NOMO-1 (cell line): ENCODE measurements around the gene EVA1B.

ENCODE experiments used
- DNase-seq, 2 experiments: peaks; one replicate each; lab custom pipeline; 2025; ENCODE audit not compliant: unreplicated experiment in 2 of 2; lab: John Stamatoyannopoulos, UW

The EVA1B gene, protein sequence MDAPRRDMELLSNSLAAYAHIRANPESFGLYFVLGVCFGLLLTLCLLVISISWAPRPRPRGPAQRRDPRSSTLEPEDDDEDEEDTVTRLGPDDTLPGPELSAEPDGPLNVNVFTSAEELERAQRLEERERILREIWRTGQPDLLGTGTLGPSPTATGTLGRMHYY

DNA sequence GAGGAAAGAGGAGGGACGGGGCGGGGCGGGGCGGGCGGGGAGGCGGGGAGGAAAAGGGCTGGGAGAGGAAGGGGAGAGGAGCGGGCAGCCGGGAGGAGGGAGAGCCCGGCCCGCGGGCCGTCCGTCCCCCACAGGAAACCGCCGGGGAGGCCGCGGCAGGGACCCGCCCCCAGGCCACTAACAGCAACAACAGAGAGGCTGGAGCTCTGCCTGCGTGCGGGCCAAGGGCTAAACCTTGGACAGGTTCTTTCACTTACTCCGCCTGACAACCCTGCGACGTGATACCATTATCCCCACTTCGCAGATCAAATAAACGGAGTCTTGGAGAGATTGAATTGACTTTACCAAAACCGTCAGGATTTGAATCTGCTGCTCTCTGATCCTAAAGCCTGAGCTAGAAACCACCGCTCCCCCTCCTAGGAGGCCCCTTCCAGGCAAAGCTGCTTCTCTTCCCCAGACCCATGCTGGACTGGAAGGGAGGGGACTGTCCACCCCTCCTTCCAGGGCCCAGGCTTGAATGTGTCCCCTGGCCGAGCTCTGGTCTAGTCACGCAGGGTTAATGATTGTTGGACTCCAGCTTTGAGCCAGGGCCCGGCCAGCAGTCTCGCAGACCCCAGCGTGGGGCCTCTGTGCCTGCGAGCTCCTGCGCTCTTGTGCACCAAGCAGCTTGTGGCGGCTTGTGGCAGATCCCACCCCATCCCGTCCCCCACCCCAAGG is at the start of gene EVA1B:
TSS of gene EVA1B (minus strand) at position 10 of the 717 bp plus-strand sequence. CDS start 608 bp downstream, outside the sequence.
- DNase-seq, result peak; percentile 49 to 59

DNA sequence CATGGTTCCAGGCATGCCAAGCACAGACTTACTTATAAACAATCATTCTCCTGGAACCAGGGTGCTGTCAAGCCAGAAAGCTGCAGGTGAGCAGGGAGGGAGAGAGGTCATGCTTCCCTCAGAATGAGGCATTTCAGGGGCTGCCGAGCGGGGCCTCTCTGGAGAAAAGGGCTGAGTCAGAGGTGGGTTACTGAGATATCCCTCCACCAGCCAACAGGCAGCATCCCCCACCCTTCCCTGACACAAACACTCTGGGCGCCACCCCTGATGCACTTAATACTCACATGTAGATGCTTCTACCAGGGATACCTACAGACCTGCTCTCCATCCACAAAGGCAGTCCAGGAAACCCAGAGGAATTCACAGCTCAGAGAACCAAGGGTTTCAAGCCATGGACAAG is 49.2 kb upstream of the EVA1B start:
- no peak for DNase-seq

DNA sequence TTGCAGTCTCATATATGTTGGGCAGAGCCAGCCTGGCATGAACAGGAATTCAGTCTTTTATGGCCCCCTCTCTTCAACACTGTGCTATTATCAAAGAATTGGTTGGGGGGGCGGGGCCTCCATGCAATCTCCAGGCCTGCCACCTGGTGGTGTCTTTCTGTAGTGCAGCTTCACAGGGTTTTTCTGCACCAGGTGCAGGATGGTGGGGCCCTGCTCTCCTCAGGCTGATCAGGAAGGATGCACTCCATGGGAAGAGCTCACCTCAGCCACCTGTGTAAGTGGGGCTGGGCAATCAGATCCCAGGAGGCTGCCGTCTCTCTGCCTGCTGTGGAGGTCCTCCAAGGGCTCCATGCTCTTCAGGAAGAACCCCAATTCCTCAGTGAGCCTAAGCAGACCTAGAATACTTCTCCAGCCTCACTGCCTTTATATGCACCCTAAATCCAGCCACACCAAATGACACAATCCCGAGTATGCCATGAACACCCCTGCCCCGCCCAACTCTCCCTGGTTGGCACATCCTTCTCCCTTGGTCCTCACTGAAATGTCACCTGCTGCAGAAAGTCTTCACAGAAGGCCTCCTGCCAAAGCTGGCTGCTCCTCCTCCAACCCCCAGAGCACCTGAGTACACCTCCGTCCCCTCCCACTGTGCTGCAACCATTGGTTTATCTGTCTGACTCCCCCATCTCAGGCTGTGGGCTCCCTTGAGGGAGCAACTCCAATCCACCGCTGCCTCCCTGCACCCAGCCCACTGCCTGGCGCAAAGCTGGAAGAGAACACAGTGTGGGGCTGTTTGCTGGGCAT is 45.8 kb upstream of the EVA1B start:
- DNase-seq, result peak; percentile 50 to 55

DNA sequence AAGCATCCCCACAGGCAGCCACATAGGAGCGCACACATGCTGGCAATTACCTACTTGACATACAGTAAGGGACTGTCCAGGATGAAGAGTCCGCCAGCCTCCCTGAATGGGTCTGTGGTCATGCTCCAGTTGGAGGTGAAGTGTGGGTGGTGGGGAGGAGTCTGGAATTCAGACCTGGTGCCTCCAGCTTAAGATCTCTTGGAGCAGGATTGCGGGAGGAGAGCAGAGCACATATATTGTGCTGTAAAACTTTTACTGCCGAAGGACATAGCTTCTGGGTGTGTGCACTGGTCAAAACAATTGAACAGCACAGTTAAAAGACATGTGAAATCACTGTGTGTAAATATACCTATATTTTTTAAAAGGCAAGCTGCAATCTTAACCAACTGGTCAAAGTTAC is 44.4 kb upstream of the EVA1B start:
- DNase-seq, result no peak

DNA sequence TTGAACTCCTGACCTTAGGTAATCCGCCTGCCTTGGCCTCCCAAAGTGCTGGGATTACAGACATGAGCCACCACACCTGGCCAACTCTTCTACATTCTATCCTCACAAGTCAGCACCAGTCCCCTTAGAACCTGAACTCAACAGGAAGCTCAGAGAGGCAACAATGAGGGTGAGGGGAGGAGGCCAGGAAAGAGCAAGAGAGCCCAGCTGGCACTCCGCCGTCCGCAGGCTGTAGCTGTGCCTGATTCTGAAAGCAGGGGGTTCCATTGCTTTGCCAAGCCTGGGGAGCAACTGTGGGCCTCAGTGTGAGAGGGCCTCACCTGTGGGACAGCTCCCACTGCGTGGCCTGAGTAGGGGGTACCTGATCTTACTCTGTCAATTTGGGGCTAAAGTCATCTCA is 43.6 kb upstream of the EVA1B start:
- DNase-seq, result no peak

DNA sequence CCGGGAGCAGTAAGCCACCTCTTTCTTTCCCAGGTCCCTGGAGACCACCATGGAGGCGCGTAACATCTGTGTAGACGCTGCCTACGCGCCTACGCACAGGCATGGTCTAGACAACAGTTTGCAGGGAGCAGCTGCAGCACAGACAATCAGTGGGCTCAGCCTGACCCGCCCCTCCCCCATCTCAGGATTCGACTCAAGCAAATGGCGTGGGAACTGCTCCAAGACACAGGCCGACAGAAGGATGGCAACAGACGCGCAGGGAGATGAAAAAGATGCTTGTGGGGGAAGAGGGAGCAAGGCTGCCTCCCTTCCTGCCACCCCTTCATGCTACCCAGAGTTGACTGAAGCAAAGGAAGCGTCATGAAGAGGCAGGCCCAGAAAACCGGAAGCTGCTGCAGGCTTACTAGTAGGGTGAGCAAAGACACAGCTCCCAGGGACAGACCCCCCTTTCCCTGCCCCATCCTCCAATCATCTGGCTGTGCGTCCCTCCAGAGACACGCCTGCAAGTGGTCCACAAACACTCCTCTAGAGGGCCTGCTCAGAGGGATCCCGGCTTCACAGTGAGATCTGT is 42.7 kb upstream of the EVA1B start:
- no peak for DNase-seq

DNA sequence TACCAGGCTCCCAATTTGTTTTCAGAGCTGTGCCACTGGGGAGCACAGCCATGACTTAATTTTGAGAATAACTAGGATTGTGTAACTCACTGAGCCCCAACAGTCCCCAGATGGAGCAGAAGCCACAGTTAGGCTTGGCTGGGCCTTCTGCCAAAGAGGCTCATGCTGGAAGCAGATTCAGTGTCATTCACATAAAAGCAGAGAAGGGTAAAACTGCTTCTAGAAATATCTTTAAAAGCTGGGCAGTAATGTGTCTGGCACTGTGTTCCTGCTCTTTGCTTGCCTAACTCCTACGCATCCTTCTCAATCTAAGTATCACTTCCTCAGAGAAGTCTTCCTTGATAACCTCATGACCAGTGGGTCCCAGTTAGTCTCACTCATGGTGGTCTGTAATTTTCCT is 41.9 kb upstream of the EVA1B start:
- peak in 1 of 2 experiments; percentile 12 for DNase-seq

DNA sequence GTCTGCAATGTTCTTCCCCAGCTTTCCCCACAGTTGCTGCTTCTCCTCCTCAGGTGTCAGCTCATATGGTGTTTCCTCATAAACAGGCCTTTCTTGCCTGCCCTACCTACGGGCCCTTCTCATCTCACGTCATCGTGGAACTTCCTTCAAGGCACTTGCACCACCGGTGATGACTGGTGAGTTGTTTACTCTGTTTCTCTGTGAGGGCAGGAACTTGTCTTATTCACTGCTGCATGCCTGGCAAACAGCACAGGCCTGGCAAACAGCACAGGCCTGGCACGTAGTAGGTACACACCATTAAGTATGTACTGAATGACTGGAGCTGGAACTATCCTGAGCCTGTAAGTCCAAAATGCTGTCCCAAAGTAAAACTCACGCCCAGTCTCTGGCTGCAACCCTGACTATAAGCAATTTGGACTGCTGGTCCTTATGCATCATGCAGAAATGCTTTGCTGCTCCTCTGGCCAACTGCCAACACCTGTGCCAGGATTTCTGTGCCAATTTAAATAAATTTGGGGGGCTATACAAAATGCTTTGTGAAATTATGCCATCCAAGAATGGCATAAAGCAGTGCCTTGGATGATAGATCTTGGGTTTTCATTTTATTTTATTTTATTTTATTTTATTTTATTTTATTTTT is 36.6 kb upstream of the EVA1B start:
- DNase-seq, result no peak

DNA sequence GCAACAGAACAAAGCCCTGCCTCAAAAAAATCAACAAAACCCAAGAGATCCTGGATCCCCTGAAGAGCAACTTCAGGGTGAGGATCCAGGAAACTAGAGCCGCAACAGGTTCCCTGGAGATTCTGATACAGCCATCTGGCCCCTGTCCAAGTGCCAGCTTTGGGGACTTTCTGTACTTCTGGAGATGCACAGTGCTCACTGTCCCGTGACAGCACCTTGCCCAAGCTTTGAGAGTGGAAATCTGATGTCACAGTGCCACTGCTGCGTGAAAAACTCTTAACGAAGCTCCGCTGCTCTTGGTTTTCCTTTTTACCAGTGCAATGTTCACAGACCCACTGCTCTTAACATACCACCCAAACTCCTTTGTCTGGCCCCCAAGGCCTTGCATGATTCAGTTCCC is 35.9 kb upstream of the EVA1B start:
- DNase-seq, result no peak

DNA sequence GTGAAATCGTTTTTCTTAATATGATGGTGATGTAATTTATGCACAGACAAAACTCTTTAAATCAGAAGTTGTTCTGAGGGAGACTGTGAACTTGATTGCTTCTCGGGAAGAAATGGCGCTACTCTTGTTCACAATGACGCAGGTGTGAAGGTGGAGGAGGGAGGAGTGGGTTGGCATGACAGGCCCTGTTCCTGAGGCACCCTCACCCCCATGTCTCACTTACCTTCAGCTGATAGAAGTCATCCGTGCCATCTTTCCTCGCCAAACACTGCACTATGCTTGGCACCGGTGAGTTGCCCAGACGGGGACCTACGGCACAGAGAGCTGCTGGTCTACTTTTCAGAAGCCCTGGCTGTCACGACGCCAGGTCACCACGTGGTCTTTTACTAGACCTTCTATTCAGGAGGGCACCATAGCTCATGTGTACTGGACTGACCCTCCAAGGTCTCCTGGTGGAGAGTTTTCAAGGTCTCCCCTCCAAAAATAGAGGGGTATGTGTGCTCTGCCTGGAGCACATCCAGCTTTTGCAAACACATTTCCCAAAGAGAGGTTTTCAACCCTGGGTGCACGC is 35.2 kb upstream of the EVA1B start:
- DNase-seq, result no peak

DNA sequence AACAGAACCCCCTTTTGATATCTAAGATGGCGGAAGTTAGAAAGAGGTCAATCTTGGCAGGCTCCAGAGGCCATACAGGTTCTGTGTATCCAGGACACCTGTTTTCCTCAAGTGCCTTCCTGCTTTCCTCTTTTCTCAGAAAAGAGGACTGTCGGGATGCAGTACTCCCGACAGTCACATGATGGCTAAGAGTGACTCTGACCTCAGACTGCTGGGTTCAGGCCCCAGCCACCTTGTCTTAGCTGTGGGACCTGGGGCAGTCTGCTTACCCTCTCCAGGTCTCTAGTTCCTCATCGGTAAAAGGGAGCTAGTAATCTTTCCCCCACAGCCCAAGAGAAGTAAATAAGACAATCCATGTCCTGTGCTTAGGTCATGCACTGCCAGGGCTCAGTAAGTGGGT is 32.4 kb upstream of the EVA1B start:
- no peak for DNase-seq

DNA sequence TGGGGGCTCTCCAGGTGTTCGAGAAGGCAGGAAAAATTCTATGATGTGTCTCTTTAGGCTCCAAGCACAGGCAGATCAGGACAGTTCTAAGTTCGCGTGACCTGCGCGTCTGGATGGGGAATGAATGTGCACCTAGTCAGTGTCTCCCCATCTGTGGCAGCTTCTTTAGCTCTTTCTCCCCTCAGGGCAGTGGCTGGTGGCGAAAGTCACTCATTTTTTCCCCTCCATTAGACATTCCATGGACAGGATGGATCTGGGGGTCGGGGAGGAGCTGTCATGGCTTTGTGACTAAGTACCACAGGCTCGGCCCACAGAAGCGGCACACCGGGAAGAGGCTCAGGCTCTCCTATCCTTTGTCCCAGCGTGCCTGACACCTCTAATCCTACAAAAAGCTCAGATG is 31.0 kb upstream of the EVA1B start:
- no peak for DNase-seq

DNA sequence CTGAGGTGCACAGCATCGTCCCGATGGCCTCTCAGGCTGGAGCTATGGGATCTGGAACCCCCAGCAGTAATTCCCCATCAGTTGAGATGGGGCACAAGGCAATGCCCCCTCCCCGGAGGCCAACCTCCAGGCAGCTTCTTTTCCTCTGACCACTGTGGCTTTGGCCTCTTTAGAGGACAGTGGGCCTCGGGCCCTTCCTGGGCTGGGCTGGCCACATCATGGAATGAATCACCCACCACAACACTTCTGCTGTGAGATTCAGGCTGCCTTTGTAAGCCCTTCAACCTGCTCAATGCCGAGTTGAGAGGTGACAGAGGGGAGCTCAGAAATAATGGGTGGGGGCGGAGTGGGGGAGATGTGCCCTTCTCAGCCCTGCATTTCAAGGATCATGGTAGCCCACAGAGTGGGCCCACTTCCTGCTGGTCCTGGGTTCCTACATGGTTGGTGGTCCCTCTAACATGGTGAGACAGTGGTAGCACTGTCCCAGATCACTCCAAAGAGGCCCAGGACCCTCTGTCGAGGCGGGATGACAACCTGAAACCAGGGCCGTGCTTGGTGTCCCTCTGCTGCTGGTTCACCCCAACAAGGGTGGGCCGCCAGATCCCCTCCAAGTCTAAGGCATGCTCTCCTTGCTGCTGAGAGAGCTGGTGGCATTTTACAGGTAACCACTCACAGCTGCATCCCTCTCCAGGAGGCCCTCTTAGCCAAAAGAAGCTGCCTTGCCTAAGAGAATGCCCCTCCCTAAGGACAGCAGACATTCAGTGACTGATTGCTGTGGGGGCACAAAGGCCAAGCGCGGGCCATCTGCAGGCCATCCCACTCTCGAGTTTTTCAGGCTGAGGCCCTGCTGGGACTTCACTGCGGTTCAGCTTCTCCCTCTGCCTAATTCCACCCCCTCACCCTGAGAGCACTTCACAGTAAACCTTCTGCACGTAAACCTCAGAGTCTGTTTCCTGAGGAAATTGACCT is 29.7 kb upstream of the EVA1B start:
- no peak for DNase-seq

DNA sequence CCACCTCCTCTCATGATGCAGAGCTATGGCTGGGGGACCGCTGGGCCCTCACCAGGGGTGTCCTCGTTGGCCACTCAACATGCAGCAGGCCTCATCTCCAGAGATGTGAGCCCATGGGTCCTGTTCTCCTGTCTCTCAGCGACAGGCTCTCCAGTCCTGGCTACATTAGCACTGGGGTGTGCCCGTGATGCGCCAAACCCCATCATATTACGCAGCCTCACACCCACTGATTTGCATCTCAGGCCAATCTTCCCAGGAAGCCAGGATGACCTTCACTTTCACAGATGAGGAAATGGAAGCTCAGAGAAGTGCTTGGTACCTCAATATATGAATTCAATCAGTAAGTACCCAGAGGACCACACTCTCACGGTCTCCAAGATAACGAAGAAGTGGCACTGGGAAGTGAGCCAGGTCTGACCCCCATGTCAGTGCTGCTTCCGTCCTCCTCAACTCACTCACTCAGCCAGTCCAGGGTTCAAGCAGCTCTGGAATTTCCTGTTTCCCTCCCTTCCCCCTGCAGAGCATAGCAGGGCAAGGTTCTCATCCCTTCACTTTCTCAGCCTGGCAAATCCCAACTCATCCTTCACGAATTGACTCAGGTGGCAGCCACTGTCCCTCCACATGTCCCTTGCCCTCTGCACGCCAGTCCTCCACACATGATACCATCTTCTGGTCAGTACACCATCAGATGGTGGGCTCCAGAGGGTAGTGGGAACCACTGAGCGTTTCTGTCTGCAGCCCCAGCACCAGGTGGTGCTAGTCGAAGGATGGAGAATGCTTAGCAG is 28.9 kb upstream of the EVA1B start:
- DNase-seq, result no peak

DNA sequence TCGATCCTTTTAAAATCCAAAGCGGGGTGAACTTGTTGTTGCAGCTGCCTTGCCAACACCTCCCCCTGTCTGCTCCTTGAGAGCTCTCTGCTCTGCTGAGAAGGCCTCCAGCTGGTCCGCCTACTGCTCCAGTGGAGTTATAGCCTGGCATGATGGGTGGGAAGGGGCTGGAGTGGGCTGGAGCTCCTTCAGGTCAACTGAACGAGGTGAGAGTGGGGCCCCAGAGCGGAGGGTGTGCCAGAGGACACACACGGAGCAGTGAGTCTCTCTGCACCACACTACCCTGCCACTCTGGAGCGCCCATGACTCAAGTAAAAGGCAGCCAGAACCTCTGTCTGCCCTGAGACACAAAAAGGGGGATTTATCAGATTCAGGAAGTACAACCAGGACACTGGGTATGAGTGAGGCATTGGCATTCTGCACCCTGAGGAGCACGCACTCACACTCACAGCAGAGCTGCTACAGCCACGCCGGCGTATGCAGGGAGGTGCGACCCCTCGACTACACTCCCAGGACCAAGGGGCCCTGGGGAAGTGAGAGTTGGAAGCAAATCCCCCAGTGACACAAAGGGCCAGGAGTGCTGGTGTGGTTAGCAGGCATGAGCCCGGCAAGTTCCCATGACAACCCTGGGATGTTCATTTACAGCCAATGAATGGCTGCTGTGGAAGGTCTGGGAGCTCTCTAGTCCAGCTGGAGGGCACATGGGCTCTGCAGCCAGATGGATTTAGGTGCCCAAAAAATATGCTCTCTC is 28.0 kb upstream of the EVA1B start:
- DNase-seq, result no peak

DNA sequence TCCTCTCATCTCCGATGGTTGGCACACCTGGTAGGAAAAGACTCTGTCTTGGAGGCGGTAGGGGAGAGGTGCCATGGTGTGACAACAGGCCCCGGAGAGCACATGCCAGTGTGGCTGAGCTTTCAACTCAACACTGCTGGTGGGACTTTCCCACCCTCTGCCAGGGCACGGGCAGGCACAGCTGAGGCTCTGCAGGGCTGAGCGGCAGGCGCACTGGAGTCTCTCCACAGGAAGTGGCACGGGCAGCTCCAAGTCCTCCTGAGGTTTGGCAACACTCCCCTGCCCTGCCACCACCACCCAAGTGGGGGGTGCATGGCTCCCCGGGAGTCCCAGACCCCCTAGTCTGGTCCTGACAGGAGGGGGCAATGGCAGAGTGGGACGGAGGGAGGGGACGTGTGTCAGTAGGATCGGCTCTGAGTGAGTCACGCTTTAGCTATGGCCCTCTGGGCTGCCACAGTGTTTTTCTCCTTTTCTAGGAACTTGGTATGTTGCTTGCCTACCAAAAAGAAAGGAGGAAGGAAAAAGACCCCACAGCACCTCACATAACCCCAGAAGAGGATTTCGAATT is 27.3 kb upstream of the EVA1B start:
- no peak for DNase-seq

DNA sequence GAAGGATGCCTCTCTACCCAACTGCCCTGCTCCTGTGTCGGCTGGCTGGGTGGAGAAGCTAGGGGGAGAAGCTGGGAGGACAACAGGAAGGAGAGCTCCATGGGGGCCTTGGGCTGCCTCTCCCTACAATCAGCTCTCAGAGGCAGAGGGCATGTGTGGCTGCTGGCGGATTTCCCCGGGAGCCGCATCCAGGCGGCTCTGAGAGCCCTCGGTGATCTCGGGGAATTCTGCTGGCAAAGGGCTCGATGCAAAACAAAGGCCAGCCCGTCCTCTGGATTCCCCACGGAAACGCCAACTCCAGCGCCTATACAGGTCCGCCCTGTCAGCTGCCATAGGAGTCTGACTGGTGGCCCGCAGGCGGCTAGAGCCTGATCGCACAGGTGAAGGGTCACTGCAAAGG is 26.4 kb upstream of the EVA1B start:
- no peak for DNase-seq

DNA sequence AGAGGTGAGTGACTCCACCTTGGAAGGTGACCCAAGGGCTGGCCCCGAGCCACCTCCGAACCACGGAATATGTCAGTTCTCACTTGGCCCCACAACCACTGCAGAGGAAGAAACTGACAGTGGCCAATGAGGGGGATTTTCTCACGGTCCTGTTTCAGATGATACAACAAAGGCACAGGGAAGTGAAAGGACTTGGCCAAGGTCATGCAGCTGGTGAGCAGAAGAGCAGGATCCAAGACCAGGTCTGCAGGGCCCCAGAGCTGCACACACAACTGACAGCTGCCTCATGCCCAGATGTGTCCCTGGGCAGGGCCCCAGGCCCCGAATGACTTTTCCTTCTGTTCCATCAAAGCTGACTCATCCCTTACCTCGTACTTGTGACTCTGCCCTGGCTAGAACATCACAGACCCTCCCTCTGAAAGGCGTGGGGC is 25.8 kb upstream of the EVA1B start:
- no peak for DNase-seq
